ENCODE measurements around the gene ANKRD2.
A peak's percentile ranks its signal among the peaks of the same experiment; 100 is the strongest.
"Not testable (repeated sequence)": the region's sequence is repeated elsewhere in the genome, so short reads cannot be mapped to it uniquely, and the experiment has no call there.

The ANKRD2 gene

GRCh38 chr10:97539523-97540200, 32.9 kb upstream of the ANKRD2 start:
- no peaks in the 10 kb centered on the region for H3K36me3 Mint-ChIP-seq (ENCODE audit: low read depth)
- peaks cover 22% of the 10 kb centered on the region for H3K4me1 Mint-ChIP-seq (ENCODE audit: low read depth)
- H3K9me3 Mint-ChIP-seq = no peaks in the 10 kb centered on the region
- no peak overlapping the region for H3K4me3 Mint-ChIP-seq
- no peaks in the 10 kb centered on the region for H3K27me3 Mint-ChIP-seq
- H3K27ac Mint-ChIP-seq = no peak overlapping the region

DNA sequence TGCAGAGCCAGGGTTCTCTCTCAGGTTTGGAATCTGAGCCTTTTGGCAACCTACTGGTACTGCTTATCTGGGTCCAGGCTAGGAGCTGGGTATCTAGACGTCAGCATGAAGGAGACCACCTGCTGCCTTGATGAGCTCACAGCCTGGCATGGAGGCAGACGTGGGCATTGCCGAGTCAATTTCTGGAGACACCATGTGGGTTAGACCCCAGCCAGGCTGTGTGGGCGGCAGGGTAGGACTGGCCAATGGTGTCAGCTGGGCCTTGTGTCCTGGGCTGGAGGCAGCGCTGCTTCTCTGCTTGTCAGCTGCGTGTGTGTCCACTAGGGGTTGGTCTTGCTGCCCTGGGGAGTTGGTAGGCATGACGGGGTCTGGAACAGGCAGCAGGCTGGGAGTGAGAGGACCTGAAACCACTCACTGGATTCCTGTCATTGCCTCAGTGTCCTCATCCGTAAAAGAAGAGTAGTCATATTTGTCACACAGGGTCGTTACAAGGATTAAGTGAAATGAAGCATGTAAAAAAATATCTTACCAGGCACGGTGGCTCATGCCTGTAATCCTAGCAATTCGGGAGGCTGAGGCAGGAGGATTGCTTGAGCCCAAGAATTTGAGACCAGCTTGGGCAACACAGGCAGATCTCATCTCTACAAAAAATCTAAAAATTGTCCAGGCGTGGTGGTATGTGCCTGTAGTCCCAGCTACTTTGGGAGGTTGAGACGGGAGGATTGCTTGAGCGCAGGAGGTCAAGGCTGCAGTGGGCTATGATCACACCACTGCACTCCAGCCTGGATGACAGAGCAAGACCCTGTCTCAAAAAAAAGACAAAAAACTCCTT, 31.7 kb upstream of the ANKRD2 start:
- Mint-ChIP-seq H3K27me3 (no peaks in the 10 kb centered on the region), H3K4me1 (ENCODE audit: low read depth) (peaks cover 25% of the 10 kb centered on the region), H3K9me3 (no peaks in the 10 kb centered on the region), H3K4me3 (no peak overlapping the region), H3K36me3 (ENCODE audit: low read depth) (no peaks in the 10 kb centered on the region), H3K27ac (no peak overlapping the region)

GRCh38 chr10:97542169-97543024, 30.2 kb upstream of the ANKRD2 start:
- H3K9me3 Mint-ChIP-seq = no peaks in the 10 kb centered on the region
- no peaks in the 10 kb centered on the region for H3K27me3 Mint-ChIP-seq
- H3K4me3 Mint-ChIP-seq = no peak overlapping the region
- H3K4me1 Mint-ChIP-seq (ENCODE audit: low read depth) = peaks cover 25% of the 10 kb centered on the region
- no peaks in the 10 kb centered on the region for H3K36me3 Mint-ChIP-seq (ENCODE audit: low read depth)
- peak overlapping the region; percentile 82 for H3K27ac Mint-ChIP-seq

DNA sequence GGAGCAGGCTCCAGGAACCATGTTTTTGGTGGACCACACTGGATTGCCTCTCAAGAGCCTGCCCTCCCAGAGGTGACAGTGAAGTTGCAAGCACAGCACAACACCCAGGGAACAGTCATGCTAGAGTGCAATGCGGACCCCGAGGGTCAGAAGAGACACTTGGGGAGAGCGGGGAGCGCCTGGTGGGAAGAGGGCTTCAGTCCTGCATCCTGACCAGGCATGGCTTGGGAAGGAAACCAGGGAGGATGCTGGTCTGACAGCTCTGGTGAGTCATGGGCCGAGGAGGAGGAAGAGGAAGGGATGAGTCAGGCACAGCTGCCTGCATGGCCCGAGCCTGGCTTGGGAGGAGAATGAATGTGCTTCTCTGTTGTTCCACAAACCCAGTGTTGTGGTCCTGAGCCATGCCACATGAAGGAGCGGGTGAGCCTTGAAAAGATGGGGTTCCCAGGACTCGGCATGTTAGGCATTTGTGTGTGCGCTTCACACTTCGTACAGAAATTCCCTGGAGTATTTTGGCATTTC, 29.5 kb upstream of the ANKRD2 start:
- Mint-ChIP-seq H3K36me3 (ENCODE audit: low read depth) (no peaks in the 10 kb centered on the region), H3K9me3 (no peaks in the 10 kb centered on the region), H3K4me3 (no peak overlapping the region), H3K4me1 (ENCODE audit: low read depth) (peaks cover 25% of the 10 kb centered on the region), H3K27ac (peak overlapping the region; percentile 82), H3K27me3 (no peaks in the 10 kb centered on the region)

GRCh38 chr10:97546456-97547270, 25.9 kb upstream of the ANKRD2 start:
- H3K36me3 Mint-ChIP-seq (ENCODE audit: low read depth) = no peaks in the 10 kb centered on the region
- no peak overlapping the region for H3K4me3 Mint-ChIP-seq
- peaks cover 24% of the 10 kb centered on the region for H3K4me1 Mint-ChIP-seq (ENCODE audit: low read depth)
- H3K27me3 Mint-ChIP-seq = no peaks in the 10 kb centered on the region
- no peak overlapping the region for H3K27ac Mint-ChIP-seq
- no peaks in the 10 kb centered on the region for H3K9me3 Mint-ChIP-seq

DNA sequence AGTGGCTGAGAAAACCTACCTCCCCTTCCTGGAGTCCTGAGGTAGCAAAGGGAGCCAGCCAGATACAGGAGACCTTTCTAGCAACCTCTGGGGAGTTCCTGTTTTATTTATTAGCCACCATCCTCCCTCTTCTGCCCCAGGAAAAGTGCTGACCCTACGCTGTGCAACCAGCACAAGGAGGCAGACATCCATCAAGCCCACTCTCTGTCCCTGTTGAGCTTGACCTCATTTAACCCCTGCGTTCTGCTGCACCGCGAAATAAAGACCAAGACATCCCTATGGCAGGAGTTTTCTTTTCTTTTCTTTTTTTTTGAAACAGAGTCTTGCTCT, 25.3 kb upstream of the ANKRD2 start:
- Mint-ChIP-seq H3K36me3 (ENCODE audit: low read depth) (no peaks in the 10 kb centered on the region), H3K4me3 (no peak overlapping the region), H3K27ac (no peak overlapping the region), H3K9me3 (no peaks in the 10 kb centered on the region), H3K27me3 (no peaks in the 10 kb centered on the region), H3K4me1 (ENCODE audit: low read depth) (peaks cover 18% of the 10 kb centered on the region)

DNA sequence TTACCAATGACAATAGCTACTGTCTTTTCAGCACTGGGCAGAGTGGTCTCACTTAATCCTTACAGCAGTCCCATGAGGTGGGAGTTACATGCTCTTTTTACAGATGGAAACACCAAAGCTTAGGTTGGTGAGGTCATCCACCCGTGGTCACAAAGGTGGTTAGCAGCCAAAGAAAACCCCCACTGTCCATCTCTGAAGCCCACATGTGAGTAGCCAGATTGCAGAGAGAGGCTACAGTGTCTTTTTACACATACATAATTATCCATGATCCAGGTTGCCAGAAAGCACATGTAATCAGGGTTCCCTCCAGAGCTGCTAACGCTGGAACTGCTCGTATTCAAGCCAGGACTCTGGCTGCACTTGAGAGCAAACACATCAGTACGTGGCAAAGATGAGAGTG, 24.6 kb upstream of the ANKRD2 start:
- Mint-ChIP-seq H3K27me3 (no peaks in the 10 kb centered on the region), H3K4me3 (no peak overlapping the region), H3K36me3 (ENCODE audit: low read depth) (no peaks in the 10 kb centered on the region), H3K9me3 (no peaks in the 10 kb centered on the region), H3K27ac (no peak overlapping the region), H3K4me1 (ENCODE audit: low read depth) (peaks cover 11% of the 10 kb centered on the region)

- H3K9me3 Mint-ChIP-seq = no peaks in the 10 kb centered on the region
- H3K27ac Mint-ChIP-seq = no peak overlapping the region
- peaks cover 3% of the 10 kb centered on the region for H3K4me1 Mint-ChIP-seq (ENCODE audit: low read depth)
- H3K4me3 Mint-ChIP-seq = no peak overlapping the region
- no peaks in the 10 kb centered on the region for H3K36me3 Mint-ChIP-seq (ENCODE audit: low read depth)
- H3K27me3 Mint-ChIP-seq = no peaks in the 10 kb centered on the region
Observed at GRCh38 chr10:97548828-97549455, 23.6 kb upstream of the ANKRD2 start.

- Mint-ChIP-seq H3K36me3 (ENCODE audit: low read depth) (no peaks in the 10 kb centered on the region), H3K4me1 (ENCODE audit: low read depth) (peaks cover 2% of the 10 kb centered on the region), H3K9me3 (no peaks in the 10 kb centered on the region), H3K27ac (no peak overlapping the region), H3K27me3 (no peaks in the 10 kb centered on the region), H3K4me3 (no peak overlapping the region)
Observed at GRCh38 chr10:97549587-97550322, 22.8 kb upstream of the ANKRD2 start.

DNA sequence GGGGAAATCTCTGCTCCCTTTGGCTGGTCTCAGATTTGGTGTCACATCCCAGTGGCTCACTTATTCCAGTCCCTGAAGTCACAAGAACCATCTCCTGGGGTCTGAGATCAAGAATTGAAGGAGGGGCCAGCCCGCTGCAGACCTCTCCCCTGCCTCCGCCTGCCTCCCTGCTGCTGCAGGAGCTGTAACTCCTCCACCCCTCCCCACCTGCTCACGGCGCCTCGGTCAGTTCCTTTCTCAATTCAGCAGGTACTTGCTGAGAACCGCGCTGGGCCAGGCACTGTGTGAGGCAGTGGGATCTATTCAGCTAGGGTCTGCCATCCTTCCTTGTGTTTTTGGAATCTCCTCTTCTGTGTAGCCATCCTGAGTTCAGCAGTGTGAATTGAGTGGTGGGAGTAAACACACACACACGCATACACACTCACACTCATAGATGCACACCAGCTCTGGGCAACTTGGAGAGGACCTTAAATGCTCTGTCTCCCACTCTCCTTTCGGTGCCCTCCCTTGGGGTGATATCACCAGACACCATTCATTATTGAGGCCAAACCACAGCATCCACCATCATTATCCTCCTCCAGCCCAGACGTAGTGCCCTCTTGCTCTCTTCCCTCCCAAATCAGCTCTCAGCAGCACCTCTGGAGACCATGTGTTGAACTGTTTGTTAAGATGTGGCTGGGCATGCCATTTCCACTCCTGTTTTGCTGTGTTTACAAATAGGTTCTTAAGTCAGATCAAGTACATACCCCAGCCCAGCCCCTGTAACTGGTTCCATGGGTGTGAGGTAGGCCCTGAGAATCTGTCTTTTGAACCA, 22.0 kb upstream of the ANKRD2 start:
- no peaks in the 10 kb centered on the region for H3K4me1 Mint-ChIP-seq (ENCODE audit: low read depth)
- no peaks in the 10 kb centered on the region for H3K27me3 Mint-ChIP-seq

GRCh38 chr10:97551271-97551670, 21.3 kb upstream of the ANKRD2 start:
- no peak overlapping the region for H3K27ac Mint-ChIP-seq
- no peaks in the 10 kb centered on the region for H3K36me3 Mint-ChIP-seq (ENCODE audit: low read depth)
- no peaks in the 10 kb centered on the region for H3K4me1 Mint-ChIP-seq (ENCODE audit: low read depth)
- H3K27me3 Mint-ChIP-seq = no peaks in the 10 kb centered on the region
- H3K9me3 Mint-ChIP-seq = no peaks in the 10 kb centered on the region
- H3K4me3 Mint-ChIP-seq = no peak overlapping the region

More for the DNA sequence above, 22.0 kb upstream of the ANKRD2 start:
- H3K4me3 Mint-ChIP-seq = no peak overlapping the region
- H3K27ac Mint-ChIP-seq = no peak overlapping the region
- H3K36me3 Mint-ChIP-seq (ENCODE audit: low read depth) = no peaks in the 10 kb centered on the region
- H3K9me3 Mint-ChIP-seq = no peaks in the 10 kb centered on the region

DNA sequence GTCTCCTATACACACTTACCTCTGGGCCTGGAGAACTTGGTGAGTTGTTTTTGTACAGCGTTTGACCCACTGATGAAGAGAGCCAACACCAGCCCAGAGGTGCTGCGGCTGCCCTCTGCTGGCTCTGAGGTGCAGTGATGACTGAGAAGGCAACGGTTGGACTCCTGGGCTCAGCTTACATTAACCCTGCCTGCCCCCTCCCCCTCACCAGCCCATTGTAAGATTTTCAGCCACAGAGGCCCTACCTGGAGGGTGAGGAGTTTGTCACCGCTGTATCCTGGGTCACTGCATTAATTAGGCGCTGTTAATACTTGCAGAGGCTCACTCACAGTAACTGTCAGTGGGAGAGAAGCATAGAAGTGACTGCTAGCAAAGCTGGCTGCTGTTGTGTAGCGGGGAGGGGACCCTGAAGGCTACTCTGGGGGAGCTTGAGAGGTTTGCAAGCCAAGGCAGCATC, 19.0 kb upstream of the ANKRD2 start:
- no peak overlapping the region for H3K4me3 Mint-ChIP-seq
- H3K36me3 Mint-ChIP-seq (ENCODE audit: low read depth) = no peaks in the 10 kb centered on the region
- no peaks in the 10 kb centered on the region for H3K4me1 Mint-ChIP-seq (ENCODE audit: low read depth)
- no peaks in the 10 kb centered on the region for H3K9me3 Mint-ChIP-seq
- H3K27ac Mint-ChIP-seq = no peak overlapping the region
- no peaks in the 10 kb centered on the region for H3K27me3 Mint-ChIP-seq

DNA sequence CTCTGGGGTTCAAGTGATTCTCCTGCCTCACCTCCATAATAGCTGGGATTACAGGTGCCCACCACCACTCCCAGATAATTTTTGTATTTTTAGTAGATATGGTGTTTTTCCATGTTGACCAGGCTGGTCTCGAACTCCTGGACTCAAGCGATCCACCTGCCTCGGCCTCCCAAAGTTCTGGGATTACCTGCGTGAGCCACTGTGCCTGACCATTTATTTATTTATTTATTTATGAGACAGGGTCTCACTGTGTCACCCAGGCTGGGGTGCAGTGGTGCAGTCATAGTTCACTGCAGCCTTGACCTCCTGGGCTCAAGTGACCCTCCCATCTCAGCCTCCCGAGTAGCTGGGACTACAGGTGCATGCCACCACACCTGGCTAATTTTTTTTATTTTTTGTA, 18.2 kb upstream of the ANKRD2 start:
- not testable (repeated sequence) for H3K27ac Mint-ChIP-seq; H3K4me3 Mint-ChIP-seq; H3K27me3 Mint-ChIP-seq; H3K9me3 Mint-ChIP-seq; H3K36me3 Mint-ChIP-seq (ENCODE audit: low read depth); H3K4me1 Mint-ChIP-seq (ENCODE audit: low read depth)

Data from stimulated activated naive CD8-positive, alpha-beta T cell treated with anti-CD3 and anti-CD28 coated beads, Interleukin-15, Interleukin-2, amounts not matched to agents 100 ng/mL and 50 ng/mL, for 24 hours (primary cell).